GM19452 (cell line): ENCODE results near the gene CARMIL1.

Experiments
- ATAC-seq: cut with Tn5 transposase; IDR thresholded peaks from one replicate; pipeline ENCODE4 v1.9.1; 2021; ENCODE audit not compliant: unreplicated experiment

CARMIL1 gene

GRCh38 chr6:25278914-25279747, at the start of gene CARMIL1:
Gene CARMIL1 (plus strand): TSS chr6:25279374. CDS start chr6:25279796, 422 bp downstream.
- peak; percentile 69 for ATAC-seq

GRCh38 chr6:25229671-25230321, 49.4 kb upstream of the CARMIL1 start:
- ATAC-seq = no peak

GRCh38 chr6:25232479-25232878, 46.7 kb upstream of the CARMIL1 start:
- ATAC-seq = no peak

- no peak for ATAC-seq
Measured at GRCh38 chr6:25233226-25233625, 45.9 kb upstream of the CARMIL1 start.

GRCh38 chr6:25237579-25237978, 41.6 kb upstream of the CARMIL1 start:
- ATAC-seq = no peak

- no peak for ATAC-seq
Measured at GRCh38 chr6:25239059-25239458, 40.1 kb upstream of the CARMIL1 start.

GRCh38 chr6:25239498-25239897, 39.7 kb upstream of the CARMIL1 start:
- ATAC-seq = no peak

- no peak for ATAC-seq
Measured at GRCh38 chr6:25242567-25242966, 36.6 kb upstream of the CARMIL1 start.

- no peak for ATAC-seq
Measured at GRCh38 chr6:25244865-25245264, 34.3 kb upstream of the CARMIL1 start.

GRCh38 chr6:25248123-25248522, 31.1 kb upstream of the CARMIL1 start:
- ATAC-seq = no peak

GRCh38 chr6:25249133-25249532, 30.0 kb upstream of the CARMIL1 start:
- no peak for ATAC-seq

GRCh38 chr6:25250878-25251277, 28.3 kb upstream of the CARMIL1 start:
- ATAC-seq = peak; percentile 74

- no peak for ATAC-seq
Measured at GRCh38 chr6:25251426-25251825, 27.7 kb upstream of the CARMIL1 start.

GRCh38 chr6:25253351-25253750, 25.8 kb upstream of the CARMIL1 start:
- no peak for ATAC-seq

- ATAC-seq = no peak
Measured at GRCh38 chr6:25254671-25255070, 24.5 kb upstream of the CARMIL1 start.

- ATAC-seq = no peak
Measured at GRCh38 chr6:25257686-25258348, 21.4 kb upstream of the CARMIL1 start.

- no peak for ATAC-seq
Measured at GRCh38 chr6:25259756-25260155, 19.4 kb upstream of the CARMIL1 start.

GRCh38 chr6:25263657-25264056, 15.5 kb upstream of the CARMIL1 start:
- no peak for ATAC-seq

- no peak for ATAC-seq
Measured at GRCh38 chr6:25266456-25267100, 12.6 kb upstream of the CARMIL1 start.

GRCh38 chr6:25267662-25268061, 11.5 kb upstream of the CARMIL1 start:
- no peak for ATAC-seq

GRCh38 chr6:25270559-25270958, 8.6 kb upstream of the CARMIL1 start:
- ATAC-seq = no peak
